ENCODE results near the gene GPC1. TPM values are rescaled to one million over a fixed set of nuclear protein-coding genes. Genes with fewer than 3 reads are reported as not detected.

GPC1 gene
- total RNA-seq, 1 donor from 2014 or later, result 4.5 TPM

DNA sequence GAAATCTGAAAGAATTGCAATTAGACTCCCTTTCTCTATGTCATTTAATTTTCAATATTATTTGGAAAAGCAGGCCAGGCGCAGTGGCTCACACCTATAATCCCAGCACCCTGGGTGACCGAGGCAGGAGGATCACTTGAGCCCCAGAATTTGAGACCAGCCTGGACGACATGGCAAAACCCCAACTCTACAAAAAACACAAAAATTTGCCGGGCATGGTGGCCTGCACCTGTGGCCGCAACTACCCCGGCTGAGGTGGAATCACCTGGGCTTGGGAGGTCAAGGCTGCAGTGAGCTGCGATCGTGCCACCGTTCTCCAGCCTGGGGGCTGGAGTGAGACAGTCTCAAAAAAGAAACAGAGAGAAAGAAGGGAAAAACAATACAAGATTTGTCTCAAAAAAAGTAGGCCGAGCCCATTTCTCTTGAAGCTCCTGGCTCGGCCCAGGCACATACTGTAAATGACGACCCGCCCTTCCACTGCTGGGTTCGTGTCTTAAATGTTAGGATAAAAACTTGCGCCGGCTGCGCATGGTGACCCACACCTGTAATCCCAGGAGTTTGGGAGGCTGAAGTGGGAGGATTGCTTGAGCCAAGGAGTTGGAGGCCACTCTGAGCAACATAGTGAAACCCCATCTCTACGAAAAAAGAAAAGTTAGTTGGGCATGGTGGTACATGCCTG is 31.1 kb upstream of the GPC1 start:
- H3K27ac Mint-ChIP-seq (ENCODE audit: unreplicated experiment), result no peak overlapping the region
- no peaks in the 10 kb centered on the region for H3K36me3 Mint-ChIP-seq (ENCODE audit: low read depth, unreplicated experiment)
- no peaks in the 10 kb centered on the region for H3K27me3 Mint-ChIP-seq (ENCODE audit: unreplicated experiment)
- no peaks in the 10 kb centered on the region for H3K4me1 Mint-ChIP-seq (ENCODE audit: unreplicated experiment)
- no peak for DNase-seq (ENCODE audit: low spot score)
- H3K9me3 Mint-ChIP-seq (ENCODE audit: unreplicated experiment), result no peaks in the 10 kb centered on the region
- TF ChIP-seq, protein P1, sequence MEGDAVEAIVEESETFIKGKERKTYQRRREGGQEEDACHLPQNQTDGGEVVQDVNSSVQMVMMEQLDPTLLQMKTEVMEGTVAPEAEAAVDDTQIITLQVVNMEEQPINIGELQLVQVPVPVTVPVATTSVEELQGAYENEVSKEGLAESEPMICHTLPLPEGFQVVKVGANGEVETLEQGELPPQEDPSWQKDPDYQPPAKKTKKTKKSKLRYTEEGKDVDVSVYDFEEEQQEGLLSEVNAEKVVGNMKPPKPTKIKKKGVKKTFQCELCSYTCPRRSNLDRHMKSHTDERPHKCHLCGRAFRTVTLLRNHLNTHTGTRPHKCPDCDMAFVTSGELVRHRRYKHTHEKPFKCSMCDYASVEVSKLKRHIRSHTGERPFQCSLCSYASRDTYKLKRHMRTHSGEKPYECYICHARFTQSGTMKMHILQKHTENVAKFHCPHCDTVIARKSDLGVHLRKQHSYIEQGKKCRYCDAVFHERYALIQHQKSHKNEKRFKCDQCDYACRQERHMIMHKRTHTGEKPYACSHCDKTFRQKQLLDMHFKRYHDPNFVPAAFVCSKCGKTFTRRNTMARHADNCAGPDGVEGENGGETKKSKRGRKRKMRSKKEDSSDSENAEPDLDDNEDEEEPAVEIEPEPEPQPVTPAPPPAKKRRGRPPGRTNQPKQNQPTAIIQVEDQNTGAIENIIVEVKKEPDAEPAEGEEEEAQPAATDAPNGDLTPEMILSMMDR (IDR thresholded peaks at IDR 0.05; ENCODE audit: unreplicated experiment), result no peak
- H3K4me3 Mint-ChIP-seq (ENCODE audit: unreplicated experiment), result no peak overlapping the region

DNA sequence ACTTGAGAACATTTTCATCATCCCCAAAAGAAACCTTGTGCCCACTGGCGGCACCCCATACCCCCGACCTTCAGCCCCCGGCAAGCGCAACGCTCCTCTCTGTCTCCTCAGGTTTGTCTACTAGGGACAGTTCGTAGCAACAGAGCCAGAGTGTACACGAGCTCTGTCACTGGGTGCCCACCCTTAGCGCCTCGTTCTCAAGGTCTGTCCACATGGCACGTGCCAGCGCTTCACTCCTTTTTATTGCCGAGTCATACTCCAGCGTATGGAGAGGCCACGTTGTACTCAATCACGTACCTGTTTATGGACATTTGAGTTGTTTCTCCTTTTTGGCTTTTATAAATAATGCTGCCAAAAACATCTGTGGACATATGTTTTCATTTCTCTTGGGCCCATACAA is 30.3 kb upstream of the GPC1 start:
- peaks cover under 1% of the 10 kb centered on the region for H3K27me3 Mint-ChIP-seq (ENCODE audit: unreplicated experiment)

DNA sequence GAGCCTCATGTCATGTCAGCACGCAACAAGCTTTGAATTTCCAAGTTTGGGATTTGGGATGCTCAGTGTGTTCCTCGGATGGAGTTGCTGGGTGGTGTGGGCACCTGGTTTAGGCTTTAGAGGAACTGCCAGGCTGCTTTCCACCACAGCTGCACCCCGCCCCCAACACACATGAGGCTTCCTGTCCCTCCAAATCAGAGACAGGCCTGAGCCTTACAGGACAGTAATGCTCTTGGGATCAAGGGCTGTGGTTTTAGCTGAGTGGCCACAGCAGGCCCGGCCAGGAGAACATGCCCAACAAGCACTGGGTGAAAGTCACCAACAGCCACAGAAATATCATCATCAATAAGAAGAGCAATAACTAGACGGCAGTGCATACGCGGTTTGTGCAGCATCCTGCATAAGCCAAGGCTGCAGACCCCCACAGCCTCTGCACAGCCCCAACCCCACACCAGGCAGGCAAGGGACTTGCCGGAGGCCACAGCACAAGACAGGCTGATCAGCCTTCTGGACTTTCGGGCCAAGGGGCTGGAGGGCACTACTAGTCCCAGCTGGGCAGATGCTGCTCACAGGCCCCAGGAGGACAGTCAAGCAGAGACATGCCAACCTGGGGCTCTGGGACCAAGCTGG is 29.7 kb upstream of the GPC1 start:
- TF ChIP-seq, protein P1 (IDR thresholded peaks at IDR 0.05; ENCODE audit: unreplicated experiment), result no peak
- Mint-ChIP-seq H3K4me1 (ENCODE audit: unreplicated experiment) (no peaks in the 10 kb centered on the region), H3K27ac (ENCODE audit: unreplicated experiment) (no peak overlapping the region), H3K9me3 (ENCODE audit: unreplicated experiment) (no peaks in the 10 kb centered on the region), H3K27me3 (ENCODE audit: unreplicated experiment) (peaks cover 4% of the 10 kb centered on the region), H3K4me3 (ENCODE audit: unreplicated experiment) (no peak overlapping the region), H3K36me3 (ENCODE audit: low read depth, unreplicated experiment) (no peaks in the 10 kb centered on the region)
- DNase-seq (ENCODE audit: low spot score), result no peak

More for the DNA sequence above, 30.3 kb upstream of the GPC1 start:
- no peaks in the 10 kb centered on the region for H3K9me3 Mint-ChIP-seq (ENCODE audit: unreplicated experiment)
- TF ChIP-seq, protein P1 (IDR thresholded peaks at IDR 0.05; ENCODE audit: unreplicated experiment), result no peak
- H3K36me3 Mint-ChIP-seq (ENCODE audit: low read depth, unreplicated experiment), result no peaks in the 10 kb centered on the region
- DNase-seq (ENCODE audit: low spot score), result no peak
- no peak overlapping the region for H3K27ac Mint-ChIP-seq (ENCODE audit: unreplicated experiment)
- H3K4me1 Mint-ChIP-seq (ENCODE audit: unreplicated experiment), result no peaks in the 10 kb centered on the region
- H3K4me3 Mint-ChIP-seq (ENCODE audit: unreplicated experiment), result no peak overlapping the region

DNA sequence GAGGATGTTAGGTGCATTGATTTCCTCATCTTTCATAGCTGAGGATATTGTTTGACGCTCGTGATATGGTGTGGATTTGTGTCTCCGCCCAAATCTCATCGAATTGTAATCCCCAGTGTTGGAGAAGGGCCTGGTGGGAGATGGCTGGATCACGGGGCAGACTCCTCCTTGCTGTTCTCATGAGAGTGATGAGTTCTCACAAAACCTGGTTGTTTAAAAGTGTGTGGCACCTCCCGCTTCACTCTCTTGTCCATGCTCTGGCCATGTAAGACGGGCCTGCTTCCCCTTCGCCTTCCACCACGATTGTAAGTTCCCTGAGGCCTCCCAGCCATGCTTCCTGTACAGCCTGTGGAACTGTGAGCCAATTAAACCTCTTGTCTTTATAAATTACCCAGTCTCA is 28.4 kb upstream of the GPC1 start:
- Mint-ChIP-seq H3K4me3 (ENCODE audit: unreplicated experiment) (no peak overlapping the region), H3K27ac (ENCODE audit: unreplicated experiment) (no peak overlapping the region), H3K4me1 (ENCODE audit: unreplicated experiment) (no peaks in the 10 kb centered on the region), H3K36me3 (ENCODE audit: low read depth, unreplicated experiment) (no peaks in the 10 kb centered on the region), H3K9me3 (ENCODE audit: unreplicated experiment) (no peaks in the 10 kb centered on the region), H3K27me3 (ENCODE audit: unreplicated experiment) (peaks cover 4% of the 10 kb centered on the region)
- DNase-seq (ENCODE audit: low spot score), result no peak
- TF ChIP-seq, protein P1 (IDR thresholded peaks at IDR 0.05; ENCODE audit: unreplicated experiment), result no peak

DNA sequence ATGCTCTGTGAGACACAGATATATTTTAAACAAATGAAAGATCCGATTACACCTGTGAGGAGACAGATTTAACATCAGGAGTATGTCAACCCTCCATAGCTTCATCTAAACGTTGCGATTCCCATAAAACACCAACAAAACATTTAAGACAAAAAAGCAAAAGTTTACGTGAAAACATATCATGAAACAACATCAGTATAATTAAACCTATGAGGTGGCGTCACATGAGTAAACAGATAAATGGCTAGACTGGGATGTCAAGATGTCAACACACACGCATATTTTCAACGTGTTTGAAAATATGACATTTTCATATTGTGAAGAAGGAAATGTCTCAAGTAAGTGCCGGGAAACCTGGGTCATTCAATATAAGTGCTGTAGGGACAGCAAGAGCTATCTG is 25.5 kb upstream of the GPC1 start:
- DNase-seq (ENCODE audit: low spot score), result no peak
- Mint-ChIP-seq H3K4me1 (ENCODE audit: unreplicated experiment) (no peaks in the 10 kb centered on the region), H3K27me3 (ENCODE audit: unreplicated experiment) (peaks cover 4% of the 10 kb centered on the region), H3K27ac (ENCODE audit: unreplicated experiment) (no peak overlapping the region), H3K4me3 (ENCODE audit: unreplicated experiment) (no peak overlapping the region), H3K9me3 (ENCODE audit: unreplicated experiment) (no peaks in the 10 kb centered on the region), H3K36me3 (ENCODE audit: low read depth, unreplicated experiment) (no peaks in the 10 kb centered on the region)
- TF ChIP-seq, protein P1 (IDR thresholded peaks at IDR 0.05; ENCODE audit: unreplicated experiment), result no peak
